ENCODE measurements around the gene CCDC14. TPM values are rescaled to one million over a fixed set of nuclear protein-coding genes. Genes with fewer than 3 reads are reported as not detected.

The CCDC14 gene
- polyA plus RNA-seq, 1 donor from 2014 or later = 266 TPM

DNA sequence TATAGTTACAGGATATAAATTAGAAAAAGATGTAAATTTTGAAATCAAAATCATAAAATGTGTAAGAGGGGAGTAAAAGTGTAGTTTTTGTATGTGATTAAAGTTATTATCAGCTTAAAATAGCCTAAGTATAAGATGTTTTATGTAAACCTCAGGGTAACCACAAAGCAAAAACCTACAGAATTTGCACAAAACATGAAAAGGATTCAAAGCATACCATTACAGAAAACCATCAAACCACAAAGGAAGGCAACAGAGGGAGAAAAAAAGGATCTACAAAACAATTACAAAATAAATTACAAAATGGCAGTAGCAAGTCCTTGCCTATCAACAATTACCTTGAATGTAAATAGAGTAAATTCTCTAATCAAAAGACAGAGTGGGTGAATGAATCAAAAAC lies 40.2 kb downstream of the CCDC14 start:
- H3K79me2 ChIP-seq (replicated peaks; ENCODE audit: insufficient read depth, low read length) = no peaks in the 10 kb centered on the region
- no peak overlapping the region for H3K27ac ChIP-seq (ENCODE audit: low read length)
- H4K20me1 ChIP-seq (ENCODE audit: insufficient read depth) = no peaks in the 10 kb centered on the region
- H3F3A ChIP-seq (ENCODE audit: insufficient read depth, low read length, poor library complexity, severe bottlenecking) = no peaks in the 10 kb centered on the region
- peaks cover 20% of the 10 kb centered on the region for H3K36me3 ChIP-seq (ENCODE audit: insufficient read depth, low read length)
- no peaks in the 10 kb centered on the region for H3K9me3 ChIP-seq (ENCODE audit: low read length)
- H3K4me2 ChIP-seq (ENCODE audit: low read length) = no peak overlapping the region
- no peaks in the 10 kb centered on the region for H3K9me2 ChIP-seq (ENCODE audit: insufficient read depth, low read length)
- TF ChIP-seq MXI1 (conservative IDR thresholded peaks at IDR 0.05; ENCODE audit: poor library complexity, severe bottlenecking) (no peak), EZH2 (IDR thresholded peaks at IDR 0.05; ENCODE audit: borderline replicate concordance, insufficient read depth, low read length, poor library complexity, severe bottlenecking) (no peak), TAF1 (IDR thresholded peaks at IDR 0.05; ENCODE audit: low read depth) (no peak), EP300 (conservative IDR thresholded peaks at IDR 0.05; ENCODE audit: poor library complexity, severe bottlenecking) (no peak), RAD21 (conservative IDR thresholded peaks at IDR 0.05) (no peak), SMC3 (conservative IDR thresholded peaks at IDR 0.05; ENCODE audit: poor library complexity) (no peak), POLR2AphosphoS5 (IDR thresholded peaks at IDR 0.05) (no peak)
- TF ChIP-seq, protein P1, sequence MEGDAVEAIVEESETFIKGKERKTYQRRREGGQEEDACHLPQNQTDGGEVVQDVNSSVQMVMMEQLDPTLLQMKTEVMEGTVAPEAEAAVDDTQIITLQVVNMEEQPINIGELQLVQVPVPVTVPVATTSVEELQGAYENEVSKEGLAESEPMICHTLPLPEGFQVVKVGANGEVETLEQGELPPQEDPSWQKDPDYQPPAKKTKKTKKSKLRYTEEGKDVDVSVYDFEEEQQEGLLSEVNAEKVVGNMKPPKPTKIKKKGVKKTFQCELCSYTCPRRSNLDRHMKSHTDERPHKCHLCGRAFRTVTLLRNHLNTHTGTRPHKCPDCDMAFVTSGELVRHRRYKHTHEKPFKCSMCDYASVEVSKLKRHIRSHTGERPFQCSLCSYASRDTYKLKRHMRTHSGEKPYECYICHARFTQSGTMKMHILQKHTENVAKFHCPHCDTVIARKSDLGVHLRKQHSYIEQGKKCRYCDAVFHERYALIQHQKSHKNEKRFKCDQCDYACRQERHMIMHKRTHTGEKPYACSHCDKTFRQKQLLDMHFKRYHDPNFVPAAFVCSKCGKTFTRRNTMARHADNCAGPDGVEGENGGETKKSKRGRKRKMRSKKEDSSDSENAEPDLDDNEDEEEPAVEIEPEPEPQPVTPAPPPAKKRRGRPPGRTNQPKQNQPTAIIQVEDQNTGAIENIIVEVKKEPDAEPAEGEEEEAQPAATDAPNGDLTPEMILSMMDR (IDR thresholded peaks at IDR 0.05; ENCODE audit: poor library complexity, severe bottlenecking) = no peak
- TF ChIP-seq, protein P2, sequence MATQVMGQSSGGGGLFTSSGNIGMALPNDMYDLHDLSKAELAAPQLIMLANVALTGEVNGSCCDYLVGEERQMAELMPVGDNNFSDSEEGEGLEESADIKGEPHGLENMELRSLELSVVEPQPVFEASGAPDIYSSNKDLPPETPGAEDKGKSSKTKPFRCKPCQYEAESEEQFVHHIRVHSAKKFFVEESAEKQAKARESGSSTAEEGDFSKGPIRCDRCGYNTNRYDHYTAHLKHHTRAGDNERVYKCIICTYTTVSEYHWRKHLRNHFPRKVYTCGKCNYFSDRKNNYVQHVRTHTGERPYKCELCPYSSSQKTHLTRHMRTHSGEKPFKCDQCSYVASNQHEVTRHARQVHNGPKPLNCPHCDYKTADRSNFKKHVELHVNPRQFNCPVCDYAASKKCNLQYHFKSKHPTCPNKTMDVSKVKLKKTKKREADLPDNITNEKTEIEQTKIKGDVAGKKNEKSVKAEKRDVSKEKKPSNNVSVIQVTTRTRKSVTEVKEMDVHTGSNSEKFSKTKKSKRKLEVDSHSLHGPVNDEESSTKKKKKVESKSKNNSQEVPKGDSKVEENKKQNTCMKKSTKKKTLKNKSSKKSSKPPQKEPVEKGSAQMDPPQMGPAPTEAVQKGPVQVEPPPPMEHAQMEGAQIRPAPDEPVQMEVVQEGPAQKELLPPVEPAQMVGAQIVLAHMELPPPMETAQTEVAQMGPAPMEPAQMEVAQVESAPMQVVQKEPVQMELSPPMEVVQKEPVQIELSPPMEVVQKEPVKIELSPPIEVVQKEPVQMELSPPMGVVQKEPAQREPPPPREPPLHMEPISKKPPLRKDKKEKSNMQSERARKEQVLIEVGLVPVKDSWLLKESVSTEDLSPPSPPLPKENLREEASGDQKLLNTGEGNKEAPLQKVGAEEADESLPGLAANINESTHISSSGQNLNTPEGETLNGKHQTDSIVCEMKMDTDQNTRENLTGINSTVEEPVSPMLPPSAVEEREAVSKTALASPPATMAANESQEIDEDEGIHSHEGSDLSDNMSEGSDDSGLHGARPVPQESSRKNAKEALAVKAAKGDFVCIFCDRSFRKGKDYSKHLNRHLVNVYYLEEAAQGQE (IDR thresholded peaks at IDR 0.05; ENCODE audit: borderline replicate concordance) = no peak
- no peaks in the 10 kb centered on the region for H3K27me3 ChIP-seq (ENCODE audit: insufficient read depth, low read depth, low read length)
- no peak overlapping the region for H2AFZ ChIP-seq (ENCODE audit: low read depth, low read length)
- H3K9ac ChIP-seq (ENCODE audit: low read length) = no peak overlapping the region
- no peak overlapping the region for H3K4me3 ChIP-seq (ENCODE audit: low read length)

DNA sequence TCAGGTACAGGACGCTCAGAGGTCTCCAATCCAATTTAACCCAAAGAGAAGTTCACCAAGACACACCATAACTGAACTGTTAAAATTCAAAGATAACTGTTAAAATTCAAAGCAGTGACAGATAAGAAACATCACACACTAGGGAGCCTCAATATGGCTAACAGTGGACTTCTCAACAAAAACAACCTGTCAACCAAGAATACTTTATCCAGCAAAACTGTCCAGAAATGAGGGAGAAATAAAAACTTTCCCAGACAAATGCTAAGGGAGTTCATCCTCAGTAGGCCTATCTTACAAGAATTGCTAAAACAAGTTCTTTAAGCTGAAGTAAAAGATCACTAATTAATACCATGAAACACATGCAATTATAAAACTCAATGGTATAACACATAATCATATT lies 40.6 kb downstream of the CCDC14 start:
- H3K9me3 ChIP-seq (ENCODE audit: low read length) = no peaks in the 10 kb centered on the region
- no peaks in the 10 kb centered on the region for H3K9me2 ChIP-seq (ENCODE audit: insufficient read depth, low read length)
- H3K9ac ChIP-seq (ENCODE audit: low read length) = no peak overlapping the region
- no peaks in the 10 kb centered on the region for H3F3A ChIP-seq (ENCODE audit: insufficient read depth, low read length, poor library complexity, severe bottlenecking)
- H3K27ac ChIP-seq (ENCODE audit: low read length) = no peak overlapping the region
- TF ChIP-seq TAF1 (IDR thresholded peaks at IDR 0.05; ENCODE audit: low read depth) (no peak), RAD21 (conservative IDR thresholded peaks at IDR 0.05) (no peak)
- H3K27me3 ChIP-seq (ENCODE audit: insufficient read depth, low read depth, low read length) = no peaks in the 10 kb centered on the region
- H3K4me2 ChIP-seq (ENCODE audit: low read length) = no peak overlapping the region
- peaks cover 20% of the 10 kb centered on the region for H3K36me3 ChIP-seq (ENCODE audit: insufficient read depth, low read length)
- H4K20me1 ChIP-seq (ENCODE audit: insufficient read depth) = no peaks in the 10 kb centered on the region
- H2AFZ ChIP-seq (ENCODE audit: low read depth, low read length) = no peak overlapping the region
- H3K4me3 ChIP-seq (ENCODE audit: low read length) = no peak overlapping the region
- no peaks in the 10 kb centered on the region for H3K79me2 ChIP-seq (replicated peaks; ENCODE audit: insufficient read depth, low read length)

DNA sequence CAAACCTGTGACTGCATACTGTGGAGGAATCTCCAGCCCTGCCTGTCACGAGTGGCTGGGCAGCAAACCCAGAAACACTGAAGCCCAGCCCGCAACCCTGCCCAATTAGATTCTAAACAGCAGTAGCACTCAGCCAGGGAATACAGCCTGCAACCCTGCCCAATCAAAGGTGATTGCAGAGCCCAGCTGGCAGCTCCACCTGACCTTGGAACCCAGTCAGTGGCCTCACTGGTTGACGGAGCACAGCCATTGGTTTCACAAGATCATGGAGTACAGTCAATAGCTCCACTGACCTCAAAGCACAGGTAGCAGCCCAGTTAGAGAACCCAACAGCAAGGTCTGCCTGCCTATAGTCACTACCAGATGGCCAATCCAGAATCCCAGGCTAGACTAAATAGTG lies 41.7 kb downstream of the CCDC14 start:
- no peak overlapping the region for H3K9ac ChIP-seq (ENCODE audit: low read length)
- H3K36me3 ChIP-seq (ENCODE audit: insufficient read depth, low read length) = peaks cover 20% of the 10 kb centered on the region
- no peaks in the 10 kb centered on the region for H3F3A ChIP-seq (ENCODE audit: insufficient read depth, low read length, poor library complexity, severe bottlenecking)
- H3K4me3 ChIP-seq (ENCODE audit: low read length) = no peak overlapping the region
- H3K9me2 ChIP-seq (ENCODE audit: insufficient read depth, low read length) = no peaks in the 10 kb centered on the region
- no peaks in the 10 kb centered on the region for H3K9me3 ChIP-seq (ENCODE audit: low read length)
- no peak overlapping the region for H3K4me2 ChIP-seq (ENCODE audit: low read length)
- H2AFZ ChIP-seq (ENCODE audit: low read depth, low read length) = no peak overlapping the region
- H3K27me3 ChIP-seq (ENCODE audit: insufficient read depth, low read depth, low read length) = no peaks in the 10 kb centered on the region
- H4K20me1 ChIP-seq (ENCODE audit: insufficient read depth) = no peaks in the 10 kb centered on the region
- no peaks in the 10 kb centered on the region for H3K79me2 ChIP-seq (replicated peaks; ENCODE audit: insufficient read depth, low read length)
- H3K27ac ChIP-seq (ENCODE audit: low read length) = no peak overlapping the region
- TF ChIP-seq, protein P1 (IDR thresholded peaks at IDR 0.05; ENCODE audit: poor library complexity, severe bottlenecking) = no peak
- TF ChIP-seq SMC3 (conservative IDR thresholded peaks at IDR 0.05; ENCODE audit: poor library complexity) (no peak), RAD21 (conservative IDR thresholded peaks at IDR 0.05) (no peak), POLR2AphosphoS5 (IDR thresholded peaks at IDR 0.05) (no peak), EP300 (conservative IDR thresholded peaks at IDR 0.05; ENCODE audit: poor library complexity, severe bottlenecking) (no peak), EZH2 (IDR thresholded peaks at IDR 0.05; ENCODE audit: borderline replicate concordance, insufficient read depth, low read length, poor library complexity, severe bottlenecking) (no peak), TAF1 (IDR thresholded peaks at IDR 0.05; ENCODE audit: low read depth) (no peak), MXI1 (conservative IDR thresholded peaks at IDR 0.05; ENCODE audit: poor library complexity, severe bottlenecking) (no peak)
- TF ChIP-seq, protein P2 (IDR thresholded peaks at IDR 0.05; ENCODE audit: borderline replicate concordance) = no peak
